OCI-LY1 (cell line): Measurements from ENCODE around the gene CD58.

Experiments used
- H2AFZ ChIP-seq: fragments of 200-600 bp; sonication (generic), shearing (Covaris generic); 2 replicates; pipeline ENCODE4 v1.6.0; 2014; ENCODE audit warnings: antibody characterized with exemption, mild to moderate bottlenecking, low read length
- H3F3A ChIP-seq: fragments of 200-600 bp; sonication (generic), shearing (Covaris generic); 2 replicates; pipeline ENCODE4 v1.6.0; 2014; ENCODE audit warnings: mild to moderate bottlenecking, antibody characterized with exemption, low read length, moderate library complexity; ENCODE audit not compliant: insufficient read depth
- H3K27ac ChIP-seq: fragments of 200-600 bp; sonication (generic); 2 replicates; pipeline ENCODE4 v1.5.1; 2014; ENCODE audit warnings: low read length, mixed run types, mild to moderate bottlenecking, low read depth; ENCODE audit not compliant: poor library complexity, severe bottlenecking
- H3K27me3 ChIP-seq: fragments of 200-600 bp; sonication (generic); 2 replicates; pipeline ENCODE4 v1.6.0; 2014; ENCODE audit warnings: antibody characterized with exemption, mild to moderate bottlenecking, low read length, moderate library complexity; ENCODE audit not compliant: insufficient read depth
- H3K36me3 ChIP-seq: fragments of 200-600 bp; sonication (generic); 2 replicates; pipeline ENCODE4 v1.6.1; 2014; ENCODE audit warnings: mild to moderate bottlenecking, antibody characterized with exemption, low read length, moderate library complexity, mixed read lengths; ENCODE audit not compliant: insufficient read depth
- H3K4me1 ChIP-seq: fragments of 200-600 bp; sonication (generic); 2 replicates; pipeline ENCODE4 v1.5.1; 2014; ENCODE audit warnings: mild to moderate bottlenecking, low read length, moderate library complexity; ENCODE audit not compliant: insufficient read depth, severe bottlenecking
- H3K4me2 ChIP-seq: fragments of 200-600 bp; sonication (generic), shearing (Covaris generic); 2 replicates; pipeline ENCODE4 v1.6.1; 2014; ENCODE audit warnings: low read length
- H3K4me3 ChIP-seq: fragments of 200-600 bp; sonication (generic); 2 replicates; pipeline ENCODE4 v1.5.1; 2014; ENCODE audit warnings: low read length, low read depth, mild to moderate bottlenecking, mixed read lengths; ENCODE audit not compliant: poor library complexity, severe bottlenecking
- H3K79me2 ChIP-seq: fragments of 200-600 bp; shearing (Covaris generic); 2 replicates; pipeline ENCODE4 v1.6.1; 2016; ENCODE audit warnings: mixed run types, low read length, mixed read lengths; ENCODE audit not compliant: insufficient read depth
- H3K9ac ChIP-seq: fragments of 200-600 bp; sonication (generic), shearing (Covaris generic); 2 replicates; pipeline ENCODE4 v1.6.1; 2014; ENCODE audit warnings: mild to moderate bottlenecking, low read length, mixed read lengths
- H3K9me2 ChIP-seq: fragments of 200-600 bp; sonication (generic), shearing (Covaris generic); 2 replicates; pipeline ENCODE4 v1.6.1; 2014; ENCODE audit warnings: low read depth, mild to moderate bottlenecking, low read length, mixed read lengths
- H3K9me3 ChIP-seq: fragments of 200-600 bp; shearing (Covaris generic); 2 replicates; pipeline ENCODE4 v1.6.1; 2014; ENCODE audit warnings: low read length, mixed read lengths
- H4K20me1 ChIP-seq: fragments of 200-600 bp; sonication (generic), shearing (Covaris generic); 2 replicates; pipeline ENCODE4 v1.6.0; 2016; ENCODE audit warnings: mild to moderate bottlenecking, low read length; ENCODE audit not compliant: insufficient read depth
- EZH2 ChIP-seq: fragments of 200-600 bp; sonication (generic), shearing (Covaris generic); IDR thresholded peaks from 2 replicates; pipeline ENCODE4 v1.8.0; 2017; ENCODE audit warnings: borderline replicate concordance, mixed run types, mild to moderate bottlenecking, antibody characterized with exemption, low read length, moderate library complexity, mixed read lengths
- TF ChIP-seq, protein P1 (sequence below): fragments of 200-600 bp; sonication (generic), shearing (Covaris generic); IDR thresholded peaks from 2 replicates; pipeline ENCODE4 v1.5.1; 2017; ENCODE audit warnings: mild to moderate bottlenecking, antibody characterized with exemption, low read length, moderate library complexity, mixed read lengths

Gene CD58

GRCh38 chr1:116487031-116487430, 83.8 kb downstream of the CD58 start:
- Histone ChIP-seq H3K9ac (no peak overlapping the region), H3K79me2 (no peaks in the 10 kb centered on the region), H4K20me1 (no peaks in the 10 kb centered on the region), H3K4me1 (no peaks in the 10 kb centered on the region), H3K4me3 (no peak overlapping the region), H3K36me3 (no peaks in the 10 kb centered on the region), H3K27me3 (no peaks in the 10 kb centered on the region), H3K9me3 (no peaks in the 10 kb centered on the region), H3K27ac (no peak overlapping the region), H3F3A (no peaks in the 10 kb centered on the region), H2AFZ (no peak overlapping the region), H3K4me2 (no peak overlapping the region), H3K9me2 (no peaks in the 10 kb centered on the region)
- TF ChIP-seq EZH2: no peak
- TF ChIP-seq, protein P1, sequence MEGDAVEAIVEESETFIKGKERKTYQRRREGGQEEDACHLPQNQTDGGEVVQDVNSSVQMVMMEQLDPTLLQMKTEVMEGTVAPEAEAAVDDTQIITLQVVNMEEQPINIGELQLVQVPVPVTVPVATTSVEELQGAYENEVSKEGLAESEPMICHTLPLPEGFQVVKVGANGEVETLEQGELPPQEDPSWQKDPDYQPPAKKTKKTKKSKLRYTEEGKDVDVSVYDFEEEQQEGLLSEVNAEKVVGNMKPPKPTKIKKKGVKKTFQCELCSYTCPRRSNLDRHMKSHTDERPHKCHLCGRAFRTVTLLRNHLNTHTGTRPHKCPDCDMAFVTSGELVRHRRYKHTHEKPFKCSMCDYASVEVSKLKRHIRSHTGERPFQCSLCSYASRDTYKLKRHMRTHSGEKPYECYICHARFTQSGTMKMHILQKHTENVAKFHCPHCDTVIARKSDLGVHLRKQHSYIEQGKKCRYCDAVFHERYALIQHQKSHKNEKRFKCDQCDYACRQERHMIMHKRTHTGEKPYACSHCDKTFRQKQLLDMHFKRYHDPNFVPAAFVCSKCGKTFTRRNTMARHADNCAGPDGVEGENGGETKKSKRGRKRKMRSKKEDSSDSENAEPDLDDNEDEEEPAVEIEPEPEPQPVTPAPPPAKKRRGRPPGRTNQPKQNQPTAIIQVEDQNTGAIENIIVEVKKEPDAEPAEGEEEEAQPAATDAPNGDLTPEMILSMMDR: no peak

DNA sequence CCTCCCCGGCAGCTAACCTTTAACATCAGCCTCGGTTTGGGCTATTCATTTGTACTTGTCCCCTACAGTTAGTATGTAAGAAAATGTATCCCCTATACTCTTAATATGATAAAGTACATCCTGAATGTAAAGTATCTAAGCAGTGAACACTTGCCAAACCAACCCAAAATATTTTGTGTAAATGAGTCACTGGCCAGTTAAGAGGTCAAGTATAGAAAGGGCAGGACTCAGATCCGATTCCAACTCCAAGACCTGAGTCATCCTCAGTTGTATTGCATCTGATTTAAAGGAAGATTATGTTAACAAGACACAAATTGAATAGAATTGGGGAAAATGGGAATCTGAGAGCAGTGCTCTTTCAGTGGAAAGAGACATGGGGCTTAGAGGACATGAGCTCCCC, 84.4 kb downstream of the CD58 start:
- Histone ChIP-seq H3K27me3 (no peaks in the 10 kb centered on the region), H3K36me3 (no peaks in the 10 kb centered on the region), H3K9me3 (no peaks in the 10 kb centered on the region), H3K9ac (no peak overlapping the region), H4K20me1 (no peaks in the 10 kb centered on the region), H3K4me2 (no peak overlapping the region), H3F3A (no peaks in the 10 kb centered on the region), H3K4me3 (no peak overlapping the region), H3K79me2 (no peaks in the 10 kb centered on the region), H3K27ac (no peak overlapping the region), H3K9me2 (no peaks in the 10 kb centered on the region), H3K4me1 (no peaks in the 10 kb centered on the region), H2AFZ (no peak overlapping the region)
- no peak for TF ChIP-seq EZH2
- TF ChIP-seq, protein P1: no peak

- no peaks in the 10 kb centered on the region for H3K27me3 ChIP-seq
- H3K4me2 ChIP-seq: no peak overlapping the region
- no peak overlapping the region for H3K27ac ChIP-seq
- TF ChIP-seq, protein P1: no peak
- TF ChIP-seq EZH2: no peak
- H3K9ac ChIP-seq: no peak overlapping the region
- H3K79me2 ChIP-seq: no peaks in the 10 kb centered on the region
- H3K9me2 ChIP-seq: no peaks in the 10 kb centered on the region
- no peaks in the 10 kb centered on the region for H4K20me1 ChIP-seq
- H3K9me3 ChIP-seq: no peaks in the 10 kb centered on the region
- no peak overlapping the region for H3K4me3 ChIP-seq
- no peak overlapping the region for H2AFZ ChIP-seq
- H3F3A ChIP-seq: no peaks in the 10 kb centered on the region
- H3K4me1 ChIP-seq: no peaks in the 10 kb centered on the region
- H3K36me3 ChIP-seq: no peaks in the 10 kb centered on the region
Observed at GRCh38 chr1:116485976-116486375, 84.8 kb downstream of the CD58 start.
